Peyer's patch (tissue), 4 donors: ENCODE data around the gene FBLN1.

Source experiments
- CTCF ChIP-seq, 6 experiments: fragments of 450-650 bp in 4 of 6; fragments of 200-600 bp in 2 of 6; sonication (generic) in 1 of 6; IDR thresholded peaks; one replicate each; pipeline ENCODE4 v1.5.1; 2017 to 2019; ENCODE audit warnings: antibody characterized with exemption in 6 of 6, mild to moderate bottlenecking in 3 of 6, moderate library complexity in 1 of 6
- POLR2A ChIP-seq, 2 donors: fragments of 450-650 bp; IDR thresholded peaks; one replicate each; pipeline ENCODE4 v1.5.1; 2017; ENCODE audit warnings: antibody characterized with exemption in 2 of 2, mild to moderate bottlenecking in 2 of 2, moderate library complexity in 2 of 2

DNA sequence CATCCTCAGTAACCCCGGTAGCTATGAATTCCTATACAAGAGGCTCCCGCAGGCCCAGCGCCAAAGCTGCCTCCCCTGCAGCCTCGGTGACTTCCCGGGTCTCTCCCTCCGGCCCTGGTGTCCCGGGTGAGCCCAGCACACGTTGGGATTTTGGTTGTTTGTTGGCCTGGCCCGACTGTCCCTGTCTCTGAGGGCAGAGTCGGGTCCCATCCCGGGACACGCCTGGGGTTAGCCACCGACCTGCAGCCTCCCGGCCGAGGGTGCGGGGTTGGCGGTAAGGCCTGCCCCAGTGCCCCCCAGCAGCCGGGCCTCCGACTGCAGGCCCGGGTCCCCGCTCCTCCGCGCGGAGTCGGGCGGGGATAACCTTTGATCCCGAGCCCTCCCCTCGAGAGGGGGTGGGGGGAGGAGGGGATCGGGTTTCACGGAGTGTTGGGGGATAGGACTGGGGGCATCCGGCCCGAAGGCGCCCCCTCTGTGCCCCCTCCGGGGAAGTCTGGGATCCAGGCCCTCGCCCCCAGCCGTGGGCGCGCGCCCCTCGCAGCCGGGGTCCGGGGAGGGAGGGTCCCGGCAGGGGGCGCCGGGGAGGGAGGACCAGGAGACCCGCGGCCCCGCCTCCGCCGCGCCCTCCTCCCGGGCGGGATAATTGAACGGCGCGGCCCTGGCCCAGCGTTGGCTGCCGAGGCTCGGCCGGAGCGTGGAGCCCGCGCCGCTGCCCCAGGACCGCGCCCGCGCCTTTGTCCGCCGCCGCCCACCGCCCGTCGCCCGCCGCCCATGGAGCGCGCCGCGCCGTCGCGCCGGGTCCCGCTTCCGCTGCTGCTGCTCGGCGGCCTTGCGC is at the start of gene FBLN1:
- TF ChIP-seq CTCF (IDR thresholded peaks at IDR 0.05) (no peak), POLR2A (IDR thresholded peaks at IDR 0.05) (no peak)
